GOT3 (cell line): Measurements from ENCODE around the gene SETD1B.
A peak's percentile ranks its signal among the peaks of the same experiment; 100 is the strongest.
"Not testable (repeated sequence)": the region's sequence is repeated elsewhere in the genome, so short reads cannot be mapped to it uniquely, and the experiment has no call there.

Source experiments
- DNase-seq: peaks from one replicate; lab custom pipeline; 2025; ENCODE audit warnings: mixed read lengths; lab: John Stamatoyannopoulos, UW

Gene SETD1B

GRCh38 chr12:121803861-121804416 lies at the start of gene SETD1B:
Gene SETD1B (plus strand): TSS chr12:121804009. CDS start chr12:121804738, 729 bp downstream.
- no peak for DNase-seq

GRCh38 chr12:121754836-121755235 lies 49.0 kb upstream of the SETD1B start:
- DNase-seq: no peak

- DNase-seq: no peak
Observed at GRCh38 chr12:121755591-121755990, 48.2 kb upstream of the SETD1B start.

GRCh38 chr12:121758536-121758935 lies 45.3 kb upstream of the SETD1B start:
- not testable (repeated sequence) for DNase-seq

- DNase-seq: no peak
Observed at GRCh38 chr12:121762269-121762668, 41.5 kb upstream of the SETD1B start.

- no peak for DNase-seq
Observed at GRCh38 chr12:121764808-121765207, 39.0 kb upstream of the SETD1B start.

- DNase-seq: no peak
Observed at GRCh38 chr12:121765573-121765972, 38.2 kb upstream of the SETD1B start.

GRCh38 chr12:121766290-121767039 lies 37.3 kb upstream of the SETD1B start:
- DNase-seq: no peak

- DNase-seq: peak; percentile 10
Observed at GRCh38 chr12:121767525-121768016, 36.2 kb upstream of the SETD1B start.

GRCh38 chr12:121769297-121769830 lies 34.4 kb upstream of the SETD1B start:
- DNase-seq: no peak

GRCh38 chr12:121769831-121770301 lies 33.9 kb upstream of the SETD1B start:
- DNase-seq: no peak

- DNase-seq: no peak
Observed at GRCh38 chr12:121770388-121770787, 33.4 kb upstream of the SETD1B start.

- DNase-seq: no peak
Observed at GRCh38 chr12:121770813-121771625, 32.8 kb upstream of the SETD1B start.

- no peak for DNase-seq
Observed at GRCh38 chr12:121773011-121773777, 30.6 kb upstream of the SETD1B start.

GRCh38 chr12:121774968-121775474 lies 28.8 kb upstream of the SETD1B start:
- no peak for DNase-seq

GRCh38 chr12:121775501-121775900 lies 28.3 kb upstream of the SETD1B start:
- no peak for DNase-seq

GRCh38 chr12:121776190-121777098 lies 27.4 kb upstream of the SETD1B start:
- DNase-seq: no peak

- no peak for DNase-seq
Observed at GRCh38 chr12:121778567-121779421, 25.0 kb upstream of the SETD1B start.

GRCh38 chr12:121779422-121779895 lies 24.4 kb upstream of the SETD1B start:
- no peak for DNase-seq
